Measurements from ENCODE around the gene ASAH2B. TPM values are rescaled to one million over a fixed set of nuclear protein-coding genes. Genes with fewer than 3 reads are reported as not detected.
A peak's percentile ranks its signal among the peaks of the same experiment; 100 is the strongest.
"Not testable (repeated sequence)": the region's sequence is repeated elsewhere in the genome, so short reads cannot be mapped to it uniquely, and the experiment has no call there.

Gene ASAH2B
- total RNA-seq = 3.4 TPM
- long read RNA-seq, full-length matches to known transcripts = 4 of 4 reads
- long read RNA-seq, partial matches to known transcripts = 0 of 4 reads
- long read RNA-seq, other reads (novel, unspliced or antisense) = 0 of 4 reads

DNA sequence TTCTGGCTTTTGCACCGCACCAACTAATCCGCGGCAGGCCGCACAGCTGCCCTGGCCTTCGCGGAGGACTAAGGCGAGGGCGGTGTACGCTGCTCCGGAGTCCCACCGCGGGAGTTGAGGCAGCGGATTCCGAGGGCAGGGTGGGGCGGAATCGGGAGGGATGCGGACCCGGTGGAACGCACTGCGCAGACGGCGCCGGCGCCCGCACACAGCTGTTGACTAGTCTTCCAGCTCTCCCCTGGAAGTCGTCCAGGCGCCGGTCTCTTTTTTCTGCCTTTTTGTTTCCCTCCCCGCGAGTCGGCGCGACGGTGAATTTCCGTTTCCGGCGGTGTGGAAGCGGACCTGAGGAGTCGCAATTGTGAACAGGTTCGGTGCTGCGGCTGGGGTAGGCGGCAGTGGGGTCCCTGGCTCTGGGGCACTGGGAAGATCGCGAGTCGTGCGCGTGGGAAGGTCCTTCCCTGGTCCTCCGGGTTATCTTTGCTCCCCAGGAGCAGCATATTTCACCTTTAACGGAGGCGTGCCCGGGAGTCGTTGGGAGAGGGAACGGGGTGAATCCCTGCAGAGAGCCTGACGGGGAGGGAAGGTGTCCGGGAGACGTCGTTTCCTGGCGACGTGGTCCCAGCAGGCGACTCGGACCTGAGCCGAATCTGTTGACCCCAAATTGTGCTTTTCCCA lies at the start of gene ASAH2B:
Gene ASAH2B, plus strand, starts transcription at position 319 of the 675 bp plus-strand sequence. CDS start 5,195 bp downstream, outside the sequence.
- intact Hi-C loops (cut with DNase I) = no loop called here
- ATAC-seq = peak; percentile 78
- DNase-seq (ENCODE audit: missing footprints) = peak; percentile 84

DNA sequence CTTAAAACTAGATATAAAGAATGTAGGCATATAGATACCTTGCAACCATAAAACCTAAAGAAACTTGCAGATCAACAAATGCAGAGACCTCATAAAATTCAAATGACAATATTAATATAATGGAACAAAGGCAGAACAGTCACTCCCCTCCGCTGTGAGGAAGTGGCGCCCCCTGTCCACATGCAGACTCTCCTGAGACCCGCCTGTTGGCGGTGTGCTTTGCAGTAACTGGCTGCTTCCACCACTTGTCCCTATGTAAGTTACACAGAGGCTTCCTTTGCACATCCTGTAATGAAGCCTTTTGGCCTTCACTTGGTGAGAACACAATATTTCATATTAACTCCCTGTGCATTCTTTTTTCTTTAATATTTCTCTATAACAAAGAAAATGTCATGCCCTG lies 41.9 kb upstream of the ASAH2B start:
- DNase-seq (ENCODE audit: missing footprints); ATAC-seq; intact Hi-C loops (cut with DNase I): not testable (repeated sequence)

DNA sequence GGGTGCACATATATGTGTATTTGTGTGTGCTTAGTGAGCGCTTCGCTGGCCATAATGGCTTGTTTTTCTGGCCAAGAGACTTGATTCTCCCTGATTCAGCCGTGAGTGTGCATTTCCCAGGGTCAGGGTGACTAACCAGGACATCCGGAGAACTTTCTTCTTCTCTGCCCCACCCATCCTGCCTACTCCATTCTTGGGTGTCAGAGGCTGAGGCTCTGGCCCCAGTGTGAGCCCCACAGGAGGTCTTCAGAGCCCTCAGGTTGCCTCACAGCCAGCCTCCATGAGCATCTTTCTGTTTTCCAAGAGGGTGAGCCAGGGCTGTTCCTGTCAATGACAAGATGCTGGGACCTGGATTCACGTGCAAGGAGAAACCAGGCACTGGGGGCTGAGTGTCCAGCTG lies 37.8 kb upstream of the ASAH2B start:
- DNase-seq (ENCODE audit: missing footprints); ATAC-seq; intact Hi-C loops (cut with DNase I): not testable (repeated sequence)

DNA sequence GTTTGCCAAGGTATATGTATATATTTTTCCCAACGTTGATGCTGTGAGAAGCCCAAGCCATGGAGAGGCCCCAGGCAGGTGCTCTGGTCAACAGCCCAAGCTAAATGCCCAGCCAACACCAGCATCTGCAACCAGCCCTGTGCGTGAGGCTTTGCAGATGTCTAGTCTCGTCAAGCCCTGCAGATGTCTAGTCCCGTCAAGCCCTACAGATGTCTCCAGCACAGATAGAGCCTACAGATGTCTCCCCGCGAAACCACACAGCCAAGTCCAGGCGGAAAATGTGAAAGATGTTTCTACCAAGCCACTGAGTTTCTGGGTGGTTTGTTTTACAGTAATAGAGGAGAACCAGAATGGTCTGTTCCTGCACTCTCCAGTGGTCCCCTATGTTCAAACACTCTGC lies 36.7 kb upstream of the ASAH2B start:
- intact Hi-C loops (cut with DNase I); DNase-seq (ENCODE audit: missing footprints); ATAC-seq: not testable (repeated sequence)

DNA sequence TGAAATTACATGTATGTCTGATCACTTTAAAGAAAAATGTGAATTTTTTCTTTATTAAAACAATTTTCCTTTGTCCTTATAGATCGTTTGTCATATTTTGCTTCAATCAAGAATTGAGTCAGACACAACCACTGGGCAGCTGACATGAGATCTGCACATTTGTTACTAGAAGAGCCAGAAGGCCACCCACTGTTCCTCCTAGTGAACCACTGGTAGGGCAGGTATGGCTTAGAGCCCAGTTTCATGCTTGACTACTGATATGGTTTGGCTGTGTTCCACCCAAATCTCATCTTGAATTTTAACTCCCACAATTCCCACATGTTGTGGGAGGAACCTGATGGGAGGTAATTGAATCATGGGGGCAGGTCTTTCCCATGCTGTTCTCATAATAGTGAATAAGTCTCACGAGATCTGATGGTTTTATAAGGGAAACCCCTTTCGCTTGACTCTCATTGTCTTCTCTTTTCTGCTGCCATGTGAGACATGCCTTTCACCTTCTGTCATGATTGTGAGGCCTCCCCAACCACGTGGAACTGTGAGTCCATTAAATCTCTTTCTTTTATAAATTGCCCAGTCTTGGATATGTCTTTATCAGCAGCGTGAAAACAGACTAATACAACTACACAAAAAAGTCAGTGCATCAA lies 35.2 kb upstream of the ASAH2B start:
- intact Hi-C loops (cut with DNase I); DNase-seq (ENCODE audit: missing footprints): not testable (repeated sequence)
- ATAC-seq = peak; percentile 46

DNA sequence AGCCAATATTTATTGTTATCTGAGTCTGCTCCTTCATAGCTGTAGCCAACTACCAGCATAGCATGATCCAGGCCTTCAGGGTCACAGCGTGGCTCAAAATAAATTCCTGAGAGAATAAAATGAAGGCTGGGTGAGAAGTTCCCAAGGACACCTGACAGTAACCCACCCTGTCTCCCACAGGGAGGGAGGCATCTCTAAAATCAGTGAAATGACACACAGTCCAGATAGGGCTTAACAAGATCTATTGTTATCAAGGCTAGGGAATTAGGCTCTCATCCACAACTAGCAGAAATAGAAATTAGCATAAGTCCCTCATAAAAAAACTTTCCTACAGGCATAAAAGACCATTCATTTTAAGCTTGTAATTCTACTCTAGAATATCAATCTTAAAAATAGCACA lies 33.7 kb upstream of the ASAH2B start:
- DNase-seq (ENCODE audit: missing footprints); ATAC-seq; intact Hi-C loops (cut with DNase I): not testable (repeated sequence)

DNA sequence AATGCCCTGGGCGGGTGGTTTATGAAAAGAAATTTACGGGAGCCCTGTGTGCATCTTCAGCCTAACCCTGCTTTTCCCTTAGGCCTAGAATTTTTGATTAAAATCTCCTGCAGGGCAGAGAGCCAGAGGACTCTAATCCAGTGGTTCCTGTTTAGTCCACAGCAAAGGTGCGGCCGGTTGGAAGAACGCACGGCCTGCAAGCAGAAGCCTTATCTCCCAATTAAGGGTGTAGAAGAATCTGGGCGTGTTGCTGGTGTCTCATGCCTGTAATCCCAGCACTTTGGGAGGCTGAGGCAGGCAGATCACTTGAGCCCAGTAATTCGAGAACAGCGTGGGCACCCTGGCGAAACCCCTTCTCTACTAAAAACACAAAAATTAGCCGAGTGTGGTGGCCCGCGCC lies 29.5 kb upstream of the ASAH2B start:
- ATAC-seq; intact Hi-C loops (cut with DNase I); DNase-seq (ENCODE audit: missing footprints): not testable (repeated sequence)

DNA sequence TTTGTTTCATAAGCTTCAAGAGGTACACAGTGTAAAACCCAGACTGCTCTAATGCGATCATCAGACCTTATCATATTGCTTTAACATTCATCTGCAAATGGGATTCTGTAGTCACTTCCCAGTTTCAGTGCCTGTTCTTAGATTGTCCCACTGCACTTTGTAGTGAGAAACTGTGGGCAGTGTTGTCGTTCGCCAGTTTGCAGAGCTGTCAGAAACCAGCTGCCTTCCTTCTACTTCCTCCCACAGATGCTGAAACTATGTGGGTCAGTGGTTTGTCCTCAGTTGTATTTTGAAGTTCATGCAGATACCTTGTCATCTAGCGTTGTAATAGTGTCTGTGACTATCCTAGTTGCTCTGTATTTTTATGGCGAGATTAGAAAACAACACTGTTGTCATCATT lies 15.9 kb upstream of the ASAH2B start:
- ATAC-seq; intact Hi-C loops (cut with DNase I); DNase-seq (ENCODE audit: missing footprints): not testable (repeated sequence)

DNA sequence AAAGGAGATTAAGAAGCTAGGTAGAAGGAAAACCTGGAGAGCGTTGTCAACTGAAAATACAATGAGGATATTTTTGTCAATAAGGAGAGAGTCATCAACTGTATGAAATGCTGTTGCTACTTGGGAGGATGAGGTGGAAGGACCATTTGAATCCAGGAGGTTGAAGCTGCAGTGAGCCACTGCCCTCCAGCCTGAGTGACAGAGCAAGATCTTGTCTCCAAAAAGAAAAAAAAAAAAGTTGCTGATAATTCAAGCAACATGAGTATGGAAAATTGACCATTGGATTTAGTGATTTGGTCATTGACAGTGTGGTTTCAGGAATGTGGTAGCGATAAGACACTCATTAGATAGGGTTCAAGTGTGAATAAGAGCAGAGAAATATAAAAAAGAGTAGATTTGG lies 11.6 kb upstream of the ASAH2B start:
- DNase-seq (ENCODE audit: missing footprints); ATAC-seq; intact Hi-C loops (cut with DNase I): not testable (repeated sequence)

DNA sequence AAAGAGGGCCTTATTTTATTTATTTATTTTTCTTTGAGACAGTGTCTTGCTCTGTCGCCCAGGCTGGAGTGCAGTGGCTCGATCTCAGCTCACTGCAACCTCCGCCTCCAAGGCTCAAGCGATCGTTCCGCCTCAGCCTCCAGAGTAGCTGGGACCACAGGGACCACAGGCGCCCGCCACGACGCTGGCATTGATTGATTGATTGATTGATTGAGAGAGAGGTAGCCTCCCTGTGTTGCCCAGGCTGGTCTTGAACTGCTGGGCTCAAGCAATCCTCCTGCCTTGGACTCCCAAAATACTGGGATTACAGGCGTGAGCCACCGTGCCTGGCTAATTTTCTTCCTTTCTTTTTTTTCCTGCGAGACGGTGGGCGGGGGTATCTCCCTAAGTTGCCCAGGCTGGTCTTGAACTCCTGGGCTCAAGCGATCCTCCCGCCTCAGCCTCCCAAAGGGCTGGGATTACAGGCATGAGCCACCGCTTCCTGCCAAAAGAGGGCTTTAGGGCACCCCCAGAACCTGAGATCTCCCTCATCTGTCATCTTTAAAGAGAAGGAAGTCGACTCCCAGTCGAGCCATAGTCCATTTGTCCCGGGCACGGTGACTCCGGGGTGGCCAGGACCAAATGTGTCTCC lies 634 bp upstream of the ASAH2B start:
- ATAC-seq = not testable (repeated sequence)
- DNase-seq (ENCODE audit: missing footprints) = peak; percentile 14

DNA sequence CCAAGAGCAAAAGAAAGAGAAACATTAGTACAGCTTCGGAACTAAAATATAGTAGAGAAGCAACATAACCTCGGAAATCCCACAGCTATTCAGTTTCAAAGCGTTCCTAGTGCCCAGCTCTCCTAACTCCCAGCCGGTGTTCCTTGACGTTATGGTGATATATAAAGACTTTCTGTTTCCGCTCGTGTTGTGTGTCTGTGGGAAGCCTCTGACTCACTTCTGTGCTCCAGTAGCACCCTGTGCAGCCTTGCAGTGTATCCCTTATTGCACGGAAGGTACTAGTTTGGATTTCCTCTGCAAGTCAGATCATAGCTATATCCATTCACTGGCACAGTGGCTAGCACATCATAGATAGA lies 535 bp downstream of the ASAH2B start:
- DNase-seq (ENCODE audit: missing footprints) (peak; percentile 17), ATAC-seq (peak; percentile 38)

More for the DNA sequence above, 634 bp upstream of the ASAH2B start:
- intact Hi-C loops (cut with DNase I) = not testable (repeated sequence)

DNA sequence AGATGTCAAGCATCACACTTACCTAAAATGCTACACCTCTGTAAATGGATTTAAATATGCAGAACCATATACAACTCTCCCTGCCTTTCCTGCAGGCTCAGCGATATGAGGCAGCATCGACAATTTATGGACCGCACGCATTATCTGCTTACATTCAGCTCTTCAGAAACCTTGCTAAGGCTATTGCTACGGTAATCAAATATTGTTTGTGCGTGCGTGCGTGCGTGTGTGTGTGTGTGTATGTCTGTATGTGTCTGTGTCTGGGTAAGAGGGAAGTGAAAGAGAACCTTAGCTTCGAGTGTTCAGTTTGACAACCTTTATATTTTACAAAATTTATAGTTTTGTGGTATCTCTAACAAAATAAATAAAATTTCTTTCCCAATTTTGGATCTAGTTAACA lies 3.1 kb downstream of the ASAH2B start:
- intact Hi-C loops (cut with DNase I); ATAC-seq: not testable (repeated sequence)
- DNase-seq (ENCODE audit: missing footprints) = peak; percentile 17

More for the DNA sequence above, 535 bp downstream of the ASAH2B start:
- intact Hi-C loops (cut with DNase I) = no loop called here

DNA sequence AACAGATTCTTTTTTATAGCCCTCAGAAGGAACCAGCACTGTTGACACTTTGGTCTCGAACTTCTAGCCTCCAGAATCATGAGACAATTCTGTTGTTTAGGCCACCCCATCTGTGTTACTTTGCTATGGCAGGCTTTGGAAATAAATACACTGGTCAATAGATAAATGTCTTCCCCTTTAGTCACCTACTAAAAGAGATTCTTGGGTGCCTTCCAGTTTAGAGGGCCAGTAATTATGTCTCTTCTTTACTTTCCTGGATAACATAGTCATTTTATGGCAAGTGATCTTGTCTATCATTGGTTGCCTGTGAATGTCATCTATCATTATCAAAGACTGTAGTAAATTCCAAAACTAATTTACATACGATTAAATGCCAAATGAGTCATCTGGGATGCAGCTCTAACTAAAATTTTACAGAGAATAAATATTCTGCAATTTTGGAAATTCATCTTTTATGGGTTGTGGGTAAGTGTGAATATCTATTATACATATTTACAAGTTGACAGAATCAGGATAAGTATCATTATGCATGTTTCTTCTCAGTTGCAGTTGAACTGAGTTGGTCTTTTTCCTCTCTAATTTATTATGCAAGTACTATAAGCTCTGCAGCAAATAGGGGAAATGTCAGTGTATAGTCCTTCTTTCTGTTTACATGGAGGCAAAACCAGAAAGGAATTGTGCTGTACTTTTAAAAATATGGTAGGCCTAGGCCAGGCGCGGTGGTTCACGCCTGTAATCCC lies 27.2 kb downstream of the ASAH2B start:
- intact Hi-C loops (cut with DNase I); DNase-seq (ENCODE audit: missing footprints): not testable (repeated sequence)

DNA sequence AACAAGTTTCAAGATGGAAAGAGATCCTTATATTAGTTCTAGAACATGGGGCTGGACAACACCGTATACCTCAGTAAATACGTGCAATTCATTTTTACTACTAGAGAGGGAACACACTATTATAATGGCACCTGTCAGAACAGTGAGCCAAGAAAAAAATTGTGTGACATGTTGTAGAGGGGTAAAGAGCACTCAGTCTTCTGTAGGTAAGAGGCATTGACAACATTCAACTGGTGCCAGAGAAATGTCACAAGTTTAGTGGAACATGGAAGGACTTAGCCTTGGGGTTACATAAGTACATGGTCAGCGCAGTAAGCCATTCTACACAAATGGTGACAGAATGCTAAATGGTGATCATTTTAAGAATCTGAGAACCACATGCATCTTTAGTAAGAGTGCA lies 32.3 kb downstream of the ASAH2B start:
- intact Hi-C loops (cut with DNase I); DNase-seq (ENCODE audit: missing footprints); ATAC-seq: not testable (repeated sequence)

More for the DNA sequence above, 27.2 kb downstream of the ASAH2B start:
- ATAC-seq = not testable (repeated sequence)

DNA sequence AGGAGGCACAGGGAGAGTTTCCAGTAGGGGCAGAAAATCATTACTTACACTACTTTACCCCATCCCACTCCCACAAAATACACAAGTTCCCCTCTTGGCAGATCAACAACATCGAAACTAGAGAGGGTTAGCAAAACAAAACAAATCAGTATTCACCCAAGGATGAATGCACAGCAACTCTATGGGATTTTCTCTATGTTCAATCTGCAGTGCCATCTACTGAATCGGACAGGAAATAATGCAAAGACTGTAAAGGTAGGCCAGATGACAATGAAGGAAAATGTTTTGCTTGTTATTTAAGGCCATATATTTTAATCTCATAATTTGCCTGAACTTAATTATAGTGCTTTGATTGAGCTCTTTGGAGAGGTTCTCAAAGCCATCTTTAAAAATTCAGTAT lies 35.1 kb downstream of the ASAH2B start:
- DNase-seq (ENCODE audit: missing footprints); intact Hi-C loops (cut with DNase I); ATAC-seq: not testable (repeated sequence)

DNA sequence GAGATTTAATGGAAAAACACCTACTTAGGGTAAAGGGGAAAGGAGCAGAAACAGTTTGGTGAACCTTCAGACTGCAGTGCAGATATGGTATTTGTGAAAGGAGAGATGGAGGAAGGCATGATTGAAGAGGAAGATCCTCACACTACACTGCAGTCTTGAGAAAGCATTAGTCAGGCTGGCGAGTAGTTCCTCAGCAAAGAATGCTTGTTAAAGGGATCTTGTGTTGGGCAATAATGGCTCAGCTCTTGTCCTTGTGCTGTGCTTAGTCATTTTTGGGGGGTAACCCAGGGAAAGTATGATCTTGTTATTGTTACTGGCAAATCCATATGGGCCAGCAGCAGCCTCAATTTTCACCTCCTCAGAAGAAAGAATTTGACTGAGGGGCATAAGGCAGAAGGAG lies 40.3 kb downstream of the ASAH2B start:
- intact Hi-C loops (cut with DNase I); DNase-seq (ENCODE audit: missing footprints); ATAC-seq: not testable (repeated sequence)

DNA sequence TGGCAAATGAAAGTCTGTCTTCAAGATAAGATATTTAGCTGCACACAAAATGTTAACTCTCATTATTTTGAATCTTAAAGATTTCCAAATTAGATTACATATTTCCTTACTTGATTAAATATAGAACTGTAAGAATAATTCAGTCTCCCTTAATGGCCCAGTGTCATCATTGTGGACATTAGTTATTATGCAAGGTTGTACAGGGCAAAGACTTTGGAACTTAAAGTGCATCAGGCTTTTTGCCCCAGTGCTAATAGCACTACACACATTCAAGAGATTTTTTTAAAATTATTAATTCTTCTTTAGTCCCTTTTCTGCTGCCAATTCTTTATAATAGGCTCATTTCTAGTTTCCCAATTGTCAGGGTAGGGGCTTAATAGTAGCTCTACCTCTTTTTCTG lies 42.3 kb downstream of the ASAH2B start:
- DNase-seq (ENCODE audit: missing footprints); intact Hi-C loops (cut with DNase I); ATAC-seq: not testable (repeated sequence)

DNA sequence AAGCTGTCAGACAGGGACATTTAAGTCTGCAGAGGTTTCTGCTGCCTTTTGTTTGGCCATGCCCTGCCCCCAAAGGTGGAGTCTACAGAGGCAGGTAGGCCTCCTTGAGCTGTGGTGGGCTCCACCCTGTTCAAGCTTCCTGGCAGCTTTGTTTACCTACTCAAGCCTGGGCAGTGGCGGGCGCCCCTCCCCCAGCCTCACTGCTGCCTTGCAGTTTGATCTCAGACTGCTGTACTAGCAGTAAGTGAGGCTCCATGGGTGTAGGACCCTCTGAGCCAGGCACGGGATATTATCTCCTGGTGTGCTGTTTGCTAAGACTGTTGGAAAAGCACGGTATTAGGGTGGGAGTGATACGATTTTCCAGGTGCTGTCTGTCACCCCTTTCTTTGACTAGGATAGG lies 48.2 kb downstream of the ASAH2B start:
- intact Hi-C loops (cut with DNase I); ATAC-seq; DNase-seq (ENCODE audit: missing footprints): not testable (repeated sequence)
